RWPE2 (cell line): Measurements from ENCODE around the gene PROZ.

Experiments used
- ATAC-seq: fragments of 200-7000 bp; cut with Tn5 transposase; 3 replicates; pipeline ENCODE4 v1.9.1; 2021; ENCODE audit warnings: low read depth
- DNase-seq: peaks from one replicate; pipeline ENCODE4 v3.0.0-alpha.2; 2020; ENCODE audit warnings: low spot score
- H3K27ac ChIP-seq: fragments of 450-650 bp; 2 replicates; pipeline ENCODE4 v1.5.1; 2017; ENCODE audit warnings: mild to moderate bottlenecking; ENCODE audit not compliant: poor library complexity, severe bottlenecking
- H3K27me3 ChIP-seq: fragments of 250-450 bp; sonication (Bioruptor Pico); 2 replicates; pipeline ENCODE4 v1.5.1; 2021; ENCODE audit warnings: mild to moderate bottlenecking, moderate library complexity; ENCODE audit not compliant: insufficient read depth, poor library complexity, severe bottlenecking
- H3K36me3 ChIP-seq: fragments of 250-450 bp; sonication (Bioruptor Pico); 2 replicates; pipeline ENCODE4 v1.5.1; 2020; ENCODE audit warnings: low read depth, mild to moderate bottlenecking, moderate library complexity
- H3K4me1 ChIP-seq: fragments of 250-450 bp; sonication (Bioruptor Pico); 2 replicates; pipeline ENCODE4 v1.5.1; 2021; ENCODE audit warnings: mild to moderate bottlenecking, moderate library complexity; ENCODE audit not compliant: insufficient read depth, poor library complexity, severe bottlenecking
- H3K4me3 ChIP-seq: fragments of 250-450 bp; sonication (Bioruptor Pico); 2 replicates; pipeline ENCODE4 v1.5.1; 2021; ENCODE audit warnings: mild to moderate bottlenecking, moderate library complexity; ENCODE audit not compliant: severe bottlenecking
- H3K9me3 ChIP-seq: fragments of 250-450 bp; sonication (Bioruptor Pico); 2 replicates; pipeline ENCODE4 v1.5.1; 2021; ENCODE audit warnings: mild to moderate bottlenecking, moderate library complexity; ENCODE audit not compliant: severe bottlenecking
- CTCF ChIP-seq: fragments of 450-650 bp; IDR thresholded peaks from one replicate; pipeline ENCODE4 v1.5.1; 2017; ENCODE audit warnings: mild to moderate bottlenecking, moderate library complexity; ENCODE audit not compliant: poor library complexity, severe bottlenecking

The PROZ gene

GRCh38 chr13:113125506-113126264 is 32.8 kb upstream of the PROZ start:
- no peak for ATAC-seq
- TF ChIP-seq CTCF: no peak
- Histone ChIP-seq H3K4me1 (no peaks in the 10 kb centered on the region), H3K36me3 (no peaks in the 10 kb centered on the region), H3K27me3 (no peaks in the 10 kb centered on the region), H3K27ac (no peak overlapping the region), H3K4me3 (no peak overlapping the region), H3K9me3 (no peaks in the 10 kb centered on the region)
- DNase-seq: no peak

- Histone ChIP-seq H3K27ac (no peak overlapping the region), H3K36me3 (no peaks in the 10 kb centered on the region), H3K4me1 (no peaks in the 10 kb centered on the region), H3K27me3 (peaks cover 3% of the 10 kb centered on the region), H3K4me3 (no peak overlapping the region), H3K9me3 (no peaks in the 10 kb centered on the region)
- no peak for TF ChIP-seq CTCF
- no peak for ATAC-seq
- no peak for DNase-seq
These were observed 31.9 kb upstream of the PROZ start for GRCh38 chr13:113126265-113127150.

- no peak for DNase-seq
- Histone ChIP-seq H3K27me3 (peaks cover 15% of the 10 kb centered on the region), H3K27ac (no peak overlapping the region), H3K4me1 (no peaks in the 10 kb centered on the region), H3K4me3 (no peak overlapping the region), H3K9me3 (peaks cover 1% of the 10 kb centered on the region), H3K36me3 (no peaks in the 10 kb centered on the region)
- TF ChIP-seq CTCF: no peak
- ATAC-seq: no peak
These were observed 29.0 kb upstream of the PROZ start for GRCh38 chr13:113129480-113129879.

GRCh38 chr13:113129921-113130750 is 28.3 kb upstream of the PROZ start:
- H3K27ac ChIP-seq: no peak overlapping the region
- ATAC-seq: 0 out of 3 replicates have a peak, but pooled peaks have one; percentile 25
- peak overlapping the region; percentile 11 for H3K4me3 ChIP-seq
- no peak for DNase-seq
- H3K36me3 ChIP-seq: no peaks in the 10 kb centered on the region
- H3K4me1 ChIP-seq: no peaks in the 10 kb centered on the region
- H3K27me3 ChIP-seq: peaks cover 15% of the 10 kb centered on the region
- TF ChIP-seq CTCF: no peak
- peaks cover 1% of the 10 kb centered on the region for H3K9me3 ChIP-seq
